ENCODE data around the gene SPDYC.

GRCh38 chr11:65128182-65129145 lies 41.6 kb upstream of the SPDYC start:
- no peak for TF ChIP-seq POLR2A (IDR thresholded peaks at IDR 0.05)
- TF ChIP-seq POLR2AphosphoS5 (IDR thresholded peaks at IDR 0.05): no peak
